MM.1S (cell line): ENCODE measurements around the gene TAS2R5.

ENCODE experiments used
- EZH2 ChIP-seq: fragments of 300-600 bp; sonication (generic); optimal IDR thresholded peaks from 2 replicates; pipeline ENCODE3; 2017; ENCODE audit warnings: low read depth, mild to moderate bottlenecking, antibody characterized with exemption, low read length, mixed read lengths
- EZH2phosphoT487 ChIP-seq: fragments of 300-600 bp; sonication (generic); IDR thresholded peaks from 2 replicates; pipeline ENCODE4 v1.6.1; 2018; ENCODE audit warnings: antibody characterized with exemption, low read length
- TF ChIP-seq, protein P1 (sequence below): fragments of 300-600 bp; sonication (generic); IDR thresholded peaks from 2 replicates; pipeline ENCODE4 v1.5.1; 2016; ENCODE audit warnings: antibody characterized with exemption, low read length, mixed read lengths

DNA sequence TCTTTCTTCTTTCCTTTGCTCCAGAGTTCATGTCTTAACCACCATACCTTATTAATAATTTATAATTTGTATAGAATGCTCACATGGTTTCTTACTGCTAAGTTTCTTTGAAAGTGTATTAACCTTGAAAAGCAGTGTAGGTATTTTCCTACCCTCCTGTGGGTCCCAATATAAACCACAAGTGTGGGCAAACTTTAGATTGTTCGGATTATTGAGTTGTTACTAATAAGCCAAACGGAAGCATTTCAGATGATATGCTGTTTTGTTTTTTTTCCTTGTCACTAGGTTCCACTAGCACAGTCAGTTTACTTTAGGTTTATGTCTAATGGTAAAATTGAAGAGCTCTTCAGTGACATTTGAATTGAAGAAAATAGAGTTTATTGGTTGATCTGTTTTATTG is 41.6 kb upstream of the TAS2R5 start:
- no peak for TF ChIP-seq EZH2
- TF ChIP-seq, protein P1, sequence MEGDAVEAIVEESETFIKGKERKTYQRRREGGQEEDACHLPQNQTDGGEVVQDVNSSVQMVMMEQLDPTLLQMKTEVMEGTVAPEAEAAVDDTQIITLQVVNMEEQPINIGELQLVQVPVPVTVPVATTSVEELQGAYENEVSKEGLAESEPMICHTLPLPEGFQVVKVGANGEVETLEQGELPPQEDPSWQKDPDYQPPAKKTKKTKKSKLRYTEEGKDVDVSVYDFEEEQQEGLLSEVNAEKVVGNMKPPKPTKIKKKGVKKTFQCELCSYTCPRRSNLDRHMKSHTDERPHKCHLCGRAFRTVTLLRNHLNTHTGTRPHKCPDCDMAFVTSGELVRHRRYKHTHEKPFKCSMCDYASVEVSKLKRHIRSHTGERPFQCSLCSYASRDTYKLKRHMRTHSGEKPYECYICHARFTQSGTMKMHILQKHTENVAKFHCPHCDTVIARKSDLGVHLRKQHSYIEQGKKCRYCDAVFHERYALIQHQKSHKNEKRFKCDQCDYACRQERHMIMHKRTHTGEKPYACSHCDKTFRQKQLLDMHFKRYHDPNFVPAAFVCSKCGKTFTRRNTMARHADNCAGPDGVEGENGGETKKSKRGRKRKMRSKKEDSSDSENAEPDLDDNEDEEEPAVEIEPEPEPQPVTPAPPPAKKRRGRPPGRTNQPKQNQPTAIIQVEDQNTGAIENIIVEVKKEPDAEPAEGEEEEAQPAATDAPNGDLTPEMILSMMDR: no peak
- no peak for TF ChIP-seq EZH2phosphoT487
